HG03066 (cell line): ENCODE data around the gene ING5.

Experiments used
- ATAC-seq: cut with Tn5 transposase; IDR thresholded peaks from one replicate; pipeline ENCODE4 v1.9.1; 2021; ENCODE audit warnings: low read depth; ENCODE audit not compliant: unreplicated experiment

Gene ING5

GRCh38 chr2:241774419-241775222, 72.8 kb downstream of the ING5 start:
- ATAC-seq: no peak

GRCh38 chr2:241775223-241776177, 73.7 kb downstream of the ING5 start:
- no peak for ATAC-seq

GRCh38 chr2:241776336-241777169, 74.7 kb downstream of the ING5 start, which contains the start of gene GAL3ST2:
Gene GAL3ST2 (plus strand): TSS chr2:241776822. CDS start chr2:241776956, 134 bp downstream.
- no peak for ATAC-seq

DNA sequence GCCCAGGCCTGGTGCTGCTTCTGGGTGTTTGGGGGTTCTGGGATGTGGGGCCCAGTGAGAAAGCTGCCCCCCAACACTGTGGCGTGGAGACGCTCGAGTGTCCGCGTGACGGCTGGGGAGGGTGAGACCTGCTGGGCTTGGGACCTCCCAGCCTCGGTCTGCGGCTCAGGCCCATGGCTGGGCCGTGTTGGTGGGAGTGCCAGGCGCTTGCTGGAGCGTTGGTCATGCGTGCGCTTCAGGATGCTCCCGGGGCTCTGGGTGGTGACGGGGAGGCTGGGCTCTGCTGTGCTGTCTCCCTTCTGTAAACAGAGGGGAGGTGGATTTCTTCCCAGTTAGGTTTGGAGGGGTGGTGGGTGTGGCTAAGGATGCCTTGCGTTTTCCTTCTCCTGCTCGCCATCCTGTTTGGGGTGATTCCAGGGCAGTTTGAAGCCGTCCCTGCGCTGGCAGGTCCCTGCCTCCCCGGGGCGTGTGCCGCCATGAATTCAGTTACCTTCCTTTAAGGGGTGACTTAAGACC, 75.4 kb downstream of the ING5 start:
- ATAC-seq: no peak

GRCh38 chr2:241777686-241778627, 76.1 kb downstream of the ING5 start:
- ATAC-seq: no peak
